Kidney epithelial cell (primary cell): ENCODE results near the gene NEB. TPM values are rescaled to one million over a fixed set of nuclear protein-coding genes. Genes with fewer than 3 reads are reported as not detected.

Experiments used
- DNase-seq: peaks from one replicate; pipeline ENCODE4 v3.0.0-alpha.2; 2010; ENCODE audit warnings: low read depth
- H3K27me3 ChIP-seq: 2 replicates; pipeline ENCODE4 v1.6.0; 2011; ENCODE audit warnings: low read length; ENCODE audit not compliant: control insufficient read depth, insufficient read depth
- H3K36me3 ChIP-seq: 2 replicates; pipeline ENCODE4 v1.5.1; 2011; ENCODE audit warnings: low read length; ENCODE audit not compliant: control insufficient read depth, insufficient read depth
- H3K4me3 ChIP-seq: 2 replicates; pipeline ENCODE4 v1.5.1; 2011; ENCODE audit warnings: low read depth, mild to moderate bottlenecking, control low read depth, low read length
- total RNA-seq: library from RNA; depleted of rRNA; stranded (reverse); fragments of >200 nt; gene quantifications from 2 replicates; pipeline ENCODE4 v1.2.3, GENCODE V29; 2015
- TF ChIP-seq, protein P1 (sequence below): IDR thresholded peaks from 2 replicates; pipeline ENCODE4 v1.5.1; 2011; ENCODE audit warnings: mild to moderate bottlenecking, moderate library complexity, low read length, control low read depth, inconsistent platforms; ENCODE audit not compliant: insufficient read depth, poor library complexity, severe bottlenecking

NEB gene
- total RNA-seq, 1 donor from 2014 or later = 0.38 TPM

- DNase-seq = no peak
- TF ChIP-seq, protein P1, sequence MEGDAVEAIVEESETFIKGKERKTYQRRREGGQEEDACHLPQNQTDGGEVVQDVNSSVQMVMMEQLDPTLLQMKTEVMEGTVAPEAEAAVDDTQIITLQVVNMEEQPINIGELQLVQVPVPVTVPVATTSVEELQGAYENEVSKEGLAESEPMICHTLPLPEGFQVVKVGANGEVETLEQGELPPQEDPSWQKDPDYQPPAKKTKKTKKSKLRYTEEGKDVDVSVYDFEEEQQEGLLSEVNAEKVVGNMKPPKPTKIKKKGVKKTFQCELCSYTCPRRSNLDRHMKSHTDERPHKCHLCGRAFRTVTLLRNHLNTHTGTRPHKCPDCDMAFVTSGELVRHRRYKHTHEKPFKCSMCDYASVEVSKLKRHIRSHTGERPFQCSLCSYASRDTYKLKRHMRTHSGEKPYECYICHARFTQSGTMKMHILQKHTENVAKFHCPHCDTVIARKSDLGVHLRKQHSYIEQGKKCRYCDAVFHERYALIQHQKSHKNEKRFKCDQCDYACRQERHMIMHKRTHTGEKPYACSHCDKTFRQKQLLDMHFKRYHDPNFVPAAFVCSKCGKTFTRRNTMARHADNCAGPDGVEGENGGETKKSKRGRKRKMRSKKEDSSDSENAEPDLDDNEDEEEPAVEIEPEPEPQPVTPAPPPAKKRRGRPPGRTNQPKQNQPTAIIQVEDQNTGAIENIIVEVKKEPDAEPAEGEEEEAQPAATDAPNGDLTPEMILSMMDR = no peak
- no peaks in the 10 kb centered on the region for H3K27me3 ChIP-seq
- H3K36me3 ChIP-seq = no peaks in the 10 kb centered on the region
- H3K4me3 ChIP-seq = no peak overlapping the region
Observed at GRCh38 chr2:151762694-151763093, 28.4 kb upstream of the NEB start.

GRCh38 chr2:151761687-151762086 lies 27.4 kb upstream of the NEB start:
- H3K4me3 ChIP-seq = no peak overlapping the region
- no peaks in the 10 kb centered on the region for H3K27me3 ChIP-seq
- no peak for DNase-seq
- H3K36me3 ChIP-seq = no peaks in the 10 kb centered on the region
- TF ChIP-seq, protein P1 = no peak

DNA sequence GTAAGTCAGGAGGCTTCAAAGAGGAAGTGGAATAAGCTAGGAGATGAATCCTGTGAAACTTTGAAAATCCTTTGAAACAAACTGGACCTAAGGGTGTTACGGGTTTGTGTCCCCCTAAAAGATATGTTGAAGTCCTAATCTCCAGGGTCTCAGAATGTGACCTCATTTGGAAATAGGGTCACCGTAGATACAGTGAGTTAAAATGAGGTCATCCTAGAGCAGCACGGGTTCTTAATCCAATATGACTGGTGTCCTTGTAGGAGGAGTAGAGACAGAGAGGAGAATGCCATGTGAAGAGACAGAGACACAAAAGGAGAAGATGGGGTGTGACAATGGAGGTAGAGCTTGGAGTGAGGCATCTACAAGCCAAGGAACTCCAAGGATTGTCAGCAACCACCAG lies 26.9 kb upstream of the NEB start:
- DNase-seq = no peak
- Histone ChIP-seq H3K4me3 (no peak overlapping the region), H3K36me3 (no peaks in the 10 kb centered on the region), H3K27me3 (no peaks in the 10 kb centered on the region)
- TF ChIP-seq, protein P1 = no peak

GRCh38 chr2:151760139-151760650 lies 25.9 kb upstream of the NEB start:
- H3K27me3 ChIP-seq = no peaks in the 10 kb centered on the region
- no peak for DNase-seq
- H3K36me3 ChIP-seq = no peaks in the 10 kb centered on the region
- no peak overlapping the region for H3K4me3 ChIP-seq
- TF ChIP-seq, protein P1 = no peak

GRCh38 chr2:151758744-151759143 lies 24.5 kb upstream of the NEB start:
- no peak for DNase-seq
- Histone ChIP-seq H3K36me3 (no peaks in the 10 kb centered on the region), H3K27me3 (no peaks in the 10 kb centered on the region), H3K4me3 (no peak overlapping the region)
- TF ChIP-seq, protein P1 = no peak

DNA sequence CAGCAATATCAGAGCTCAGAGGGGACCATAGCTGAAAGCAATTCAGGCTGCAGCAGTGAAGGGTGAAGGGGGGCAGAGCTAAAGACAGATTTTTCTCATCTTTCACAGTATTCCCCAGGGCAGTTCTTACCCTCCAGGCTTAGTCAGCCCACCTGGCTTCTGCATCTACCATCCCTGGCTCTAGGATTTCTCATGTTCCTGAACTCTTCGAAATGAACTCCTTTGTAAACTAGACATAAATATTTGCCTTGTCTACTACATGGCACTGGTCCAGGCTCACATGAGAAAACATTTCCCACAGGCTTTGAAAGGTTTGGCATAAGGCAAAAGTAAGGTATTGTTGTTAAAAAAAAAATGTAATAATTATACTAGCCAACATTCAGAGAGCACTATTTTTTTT lies 23.6 kb upstream of the NEB start:
- no peaks in the 10 kb centered on the region for H3K27me3 ChIP-seq
- TF ChIP-seq, protein P1 = no peak
- no peak overlapping the region for H3K4me3 ChIP-seq
- no peaks in the 10 kb centered on the region for H3K36me3 ChIP-seq
- no peak for DNase-seq
